NT2/D1 (cell line): ENCODE measurements around the gene CENPX.

ENCODE experiments used
- SUZ12 ChIP-seq: IDR thresholded peaks from 2 replicates; pipeline ENCODE4 v1.6.1; 2011; ENCODE audit not compliant: insufficient read length, insufficient read depth; ENCODE audit errors: extremely low read depth
- YY1 ChIP-seq: IDR thresholded peaks from 2 replicates; pipeline ENCODE4 v1.6.1; 2011; ENCODE audit not compliant: insufficient read length, insufficient read depth
- ZNF274 ChIP-seq: IDR thresholded peaks from 2 replicates; pipeline ENCODE4 v1.6.1; 2011; ENCODE audit warnings: mild to moderate bottlenecking, low read depth, low read length

DNA sequence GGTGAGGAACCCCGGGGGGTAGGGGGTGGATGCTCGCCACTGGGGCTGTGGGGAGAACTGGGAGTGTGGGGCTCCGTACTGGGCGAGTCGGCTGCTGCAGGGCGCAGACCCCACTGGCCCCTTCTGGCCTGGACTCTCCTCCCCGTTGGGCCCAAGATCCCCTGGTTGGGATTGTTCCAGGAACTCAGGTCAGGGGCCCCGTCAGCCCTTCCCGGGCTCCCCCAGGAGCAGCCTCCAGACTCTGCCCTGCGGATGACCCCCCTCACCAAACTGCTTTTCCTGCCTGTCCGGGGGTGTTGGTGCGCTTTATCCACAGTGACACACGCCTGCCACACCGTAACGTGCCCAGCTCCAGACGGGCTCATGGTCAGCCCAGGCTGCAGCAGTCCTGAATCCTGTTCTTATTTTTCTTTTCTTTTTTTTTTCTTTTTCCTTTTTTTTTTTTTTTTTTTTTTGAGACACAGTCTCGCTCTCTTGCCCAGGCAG lies 21.1 kb downstream of the CENPX start:
- TF ChIP-seq SUZ12 (no peak), YY1 (no peak), ZNF274 (no peak)
